ENCODE measurements around the gene SLC17A7.
A peak's percentile ranks its signal among the peaks of the same experiment; 100 is the strongest.

SLC17A7 gene

GRCh38 chr19:49430172-49430677 lies 11.1 kb downstream of the SLC17A7 start:
- no peaks in the 10 kb centered on the region for H3K79me2 ChIP-seq (ENCODE audit: control insufficient read depth, insufficient read depth, low read length, poor library complexity)
- H3K36me3 ChIP-seq (ENCODE audit: control insufficient read depth in 1 of 2, insufficient read depth in 2 of 2, low read length in 2 of 2): no peaks in the 10 kb centered on the region
- H3K9ac ChIP-seq (ENCODE audit: low read length): no peak overlapping the region
- no peak overlapping the region for H3K4me3 ChIP-seq (ENCODE audit: low read depth, low read length)
- H3K23ac ChIP-seq (ENCODE audit: low read length): no peak overlapping the region
- H3K4me1 ChIP-seq (ENCODE audit: control insufficient read depth in 1 of 2, insufficient read depth in 2 of 2, low read length in 2 of 2): peaks cover 0 to 3% of the 10 kb centered on the region in 2 experiments
- no peak overlapping the region for H4K8ac ChIP-seq (ENCODE audit: low read depth, low read length)
- no peak for DNase-seq
- H3K27me3 ChIP-seq (ENCODE audit: insufficient read depth, low read length): peaks cover 42% of the 10 kb centered on the region
- no peaks in the 10 kb centered on the region for H3K79me1 ChIP-seq (ENCODE audit: low read length)
- H3K14ac ChIP-seq (ENCODE audit: low read length): no peak overlapping the region
- H3K9me3 ChIP-seq (ENCODE audit: insufficient read depth, low read depth, low read length): peaks cover 17% of the 10 kb centered on the region
- no peak overlapping the region for H3K27ac ChIP-seq (ENCODE audit: low read depth, low read length)
- no peak overlapping the region for H2BK12ac ChIP-seq (ENCODE audit: low read length)
- H2BK120ac ChIP-seq (ENCODE audit: insufficient read depth, low read length, poor library complexity): no peak overlapping the region
- H3K4me2 ChIP-seq (ENCODE audit: low read length): no peak overlapping the region
- H2AFZ ChIP-seq (ENCODE audit: insufficient read depth, low read length, poor library complexity): no peak overlapping the region
- no peak overlapping the region for H3K4ac ChIP-seq (ENCODE audit: low read depth, low read length)
- H4K91ac ChIP-seq (ENCODE audit: low read depth, low read length): no peak overlapping the region
- H3K18ac ChIP-seq (ENCODE audit: low read length): no peak overlapping the region
- no peak overlapping the region for H2BK5ac ChIP-seq (ENCODE audit: low read depth, low read length, poor library complexity)
- WGBS (ENCODE audit: extremely low coverage, insufficient coverage, insufficient read length): no CpG with 5 or more reads among the region's 9 CpGs
- no peak overlapping the region for H4K12ac ChIP-seq (ENCODE audit: low read depth, low read length)
- H2AK5ac ChIP-seq (ENCODE audit: low read length): no peak overlapping the region

DNA sequence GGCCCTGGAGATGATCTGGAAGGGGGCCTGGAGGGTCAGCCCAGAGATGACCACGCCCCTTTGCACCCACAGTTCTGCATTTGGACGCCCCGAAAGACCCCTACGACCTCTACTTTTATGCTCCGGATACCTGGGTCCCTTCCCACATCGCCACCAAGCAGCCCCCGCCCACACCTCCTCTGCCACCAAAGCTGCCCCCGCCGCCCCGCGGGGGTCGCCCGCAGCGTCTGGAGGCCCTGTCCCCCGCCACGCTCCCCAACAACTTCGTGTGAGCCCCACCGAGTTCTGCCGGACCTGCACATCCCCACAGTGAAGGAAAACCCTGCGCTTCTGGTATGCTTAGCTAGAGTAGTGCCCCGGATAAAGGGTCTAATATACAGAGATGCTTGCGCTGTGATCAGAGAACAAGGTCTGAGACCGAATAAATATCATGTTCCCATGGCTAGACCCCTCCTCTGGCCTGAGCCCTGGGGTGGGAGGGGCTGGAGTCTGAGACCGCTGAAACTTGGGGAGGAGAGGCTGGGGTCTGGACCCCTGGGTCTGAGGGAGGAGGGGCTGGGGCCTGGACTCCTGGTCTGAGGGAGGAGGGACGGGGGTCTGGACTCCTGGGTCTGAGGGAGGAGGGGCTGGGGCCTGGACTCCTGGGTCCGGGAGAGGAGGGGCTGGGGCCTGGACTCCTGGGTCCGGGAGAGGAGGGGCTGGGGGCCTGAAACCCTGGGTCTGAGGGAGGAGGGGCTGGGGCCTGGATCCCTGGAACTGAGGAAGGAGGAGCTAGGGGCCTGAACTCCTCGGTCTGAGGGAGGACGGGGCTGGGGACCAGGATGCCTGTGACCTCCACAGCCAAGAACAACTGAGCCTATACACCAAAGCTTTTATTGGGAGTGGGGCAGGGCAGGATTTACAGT lies 12.5 kb downstream of the SLC17A7 start:
- H3K27me3 ChIP-seq (ENCODE audit: insufficient read depth, low read length): peaks cover 52% of the 10 kb centered on the region
- no peak overlapping the region for H4K91ac ChIP-seq (ENCODE audit: low read depth, low read length)
- H3K79me1 ChIP-seq (ENCODE audit: low read length): no peaks in the 10 kb centered on the region
- no peak overlapping the region for H4K8ac ChIP-seq (ENCODE audit: low read depth, low read length)
- peak overlapping the region; percentile 66 for H3K4me2 ChIP-seq (ENCODE audit: low read length)
- H4K12ac ChIP-seq (ENCODE audit: low read depth, low read length): no peak overlapping the region
- peaks cover 14% of the 10 kb centered on the region for H3K9me3 ChIP-seq (ENCODE audit: insufficient read depth, low read depth, low read length)
- H2AK5ac ChIP-seq (ENCODE audit: low read length): no peak overlapping the region
- no peak overlapping the region for H3K9ac ChIP-seq (ENCODE audit: low read length)
- no peak overlapping the region for H3K27ac ChIP-seq (ENCODE audit: low read depth, low read length)
- no peak overlapping the region for H2BK5ac ChIP-seq (ENCODE audit: low read depth, low read length, poor library complexity)
- no peak overlapping the region for H3K4me3 ChIP-seq (ENCODE audit: low read depth, low read length)
- H3K4ac ChIP-seq (ENCODE audit: low read depth, low read length): no peak overlapping the region
- no peak overlapping the region for H2AFZ ChIP-seq (ENCODE audit: insufficient read depth, low read length, poor library complexity)
- no peak overlapping the region for H3K14ac ChIP-seq (ENCODE audit: low read length)
- no peaks in the 10 kb centered on the region for H3K36me3 ChIP-seq (ENCODE audit: control insufficient read depth in 1 of 2, insufficient read depth in 2 of 2, low read length in 2 of 2)
- no peak overlapping the region for H2BK120ac ChIP-seq (ENCODE audit: insufficient read depth, low read length, poor library complexity)
- DNase-seq: no peak
- peaks cover 0 to 3% of the 10 kb centered on the region in 2 experiments for H3K4me1 ChIP-seq (ENCODE audit: control insufficient read depth in 1 of 2, insufficient read depth in 2 of 2, low read length in 2 of 2)
- no peaks in the 10 kb centered on the region for H3K79me2 ChIP-seq (ENCODE audit: control insufficient read depth, insufficient read depth, low read length, poor library complexity)
- WGBS (ENCODE audit: extremely low coverage, insufficient coverage, insufficient read length): no CpG with 5 or more reads among the region's 29 CpGs
- no peak overlapping the region for H3K23ac ChIP-seq (ENCODE audit: low read length)
- H3K18ac ChIP-seq (ENCODE audit: low read length): no peak overlapping the region
- H2BK12ac ChIP-seq (ENCODE audit: low read length): no peak overlapping the region

DNA sequence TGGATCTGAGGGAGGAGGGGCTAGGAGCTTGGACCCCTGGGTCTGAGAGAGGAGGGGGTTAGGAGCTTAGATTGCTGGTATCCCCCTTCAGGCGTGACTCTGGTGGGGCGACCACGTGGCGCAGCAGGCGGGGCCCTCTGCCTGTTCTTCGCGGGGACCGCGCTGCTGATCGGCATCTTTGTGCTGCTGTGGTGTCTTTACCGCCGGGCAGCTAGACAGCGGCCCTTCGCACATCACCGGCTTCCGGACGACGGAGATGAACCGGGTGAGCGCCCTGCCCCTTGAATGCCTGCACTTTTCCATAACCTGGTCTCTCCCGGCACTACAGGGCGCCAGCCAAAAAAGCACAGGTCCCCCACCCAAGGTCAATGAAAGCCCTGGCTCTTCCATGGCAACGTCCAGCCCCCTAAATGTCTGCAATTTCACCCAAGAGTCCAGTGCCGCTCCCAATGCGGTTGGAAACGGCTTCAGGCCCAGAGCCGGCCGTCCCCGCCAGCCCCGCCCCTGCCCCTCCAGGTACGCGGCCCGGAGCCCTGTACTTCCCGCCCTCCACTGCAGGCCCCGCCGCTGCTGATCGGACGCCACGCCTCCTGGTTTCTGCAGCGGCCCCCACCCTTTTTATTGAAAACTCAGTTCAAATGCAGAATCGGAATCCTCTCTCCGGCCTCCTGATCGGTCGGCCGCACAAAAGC lies 13.3 kb downstream of the SLC17A7 start:
- Histone ChIP-seq H3K23ac (ENCODE audit: low read length) (no peak overlapping the region), H3K4me2 (ENCODE audit: low read length) (peak overlapping the region; percentile 66), H2BK120ac (ENCODE audit: insufficient read depth, low read length, poor library complexity) (no peak overlapping the region), H3K27me3 (ENCODE audit: insufficient read depth, low read length) (peaks cover 60% of the 10 kb centered on the region), H2AK5ac (ENCODE audit: low read length) (no peak overlapping the region), H3K27ac (ENCODE audit: low read depth, low read length) (no peak overlapping the region), H3K79me2 (ENCODE audit: control insufficient read depth, insufficient read depth, low read length, poor library complexity) (no peaks in the 10 kb centered on the region), H3K18ac (ENCODE audit: low read length) (no peak overlapping the region), H4K91ac (ENCODE audit: low read depth, low read length) (no peak overlapping the region), H4K12ac (ENCODE audit: low read depth, low read length) (no peak overlapping the region), H3K9me3 (ENCODE audit: insufficient read depth, low read depth, low read length) (peaks cover 11% of the 10 kb centered on the region), H3K79me1 (ENCODE audit: low read length) (no peaks in the 10 kb centered on the region), H3K9ac (ENCODE audit: low read length) (no peak overlapping the region), H3K36me3 (ENCODE audit: control insufficient read depth in 1 of 2, insufficient read depth in 2 of 2, low read length in 2 of 2) (no peaks in the 10 kb centered on the region), H2BK5ac (ENCODE audit: low read depth, low read length, poor library complexity) (no peak overlapping the region), H2AFZ (ENCODE audit: insufficient read depth, low read length, poor library complexity) (no peak overlapping the region), H4K8ac (ENCODE audit: low read depth, low read length) (no peak overlapping the region), H3K14ac (ENCODE audit: low read length) (no peak overlapping the region), H3K4me3 (ENCODE audit: low read depth, low read length) (no peak overlapping the region), H2BK12ac (ENCODE audit: low read length) (no peak overlapping the region), H3K4ac (ENCODE audit: low read depth, low read length) (no peak overlapping the region), H3K4me1 (ENCODE audit: control insufficient read depth in 1 of 2, insufficient read depth in 2 of 2, low read length in 2 of 2) (peaks cover 0 to 3% of the 10 kb centered on the region in 2 experiments)
- no CpG with 5 or more reads among the region's 45 CpGs for WGBS (ENCODE audit: extremely low coverage, insufficient coverage, insufficient read length)
- DNase-seq: peak in 1 of 2 donors; percentile 21

- Histone ChIP-seq H3K36me3 (ENCODE audit: control insufficient read depth in 1 of 2, insufficient read depth in 2 of 2, low read length in 2 of 2) (no peaks in the 10 kb centered on the region), H3K4me3 (ENCODE audit: low read depth, low read length) (no peak overlapping the region), H4K8ac (ENCODE audit: low read depth, low read length) (no peak overlapping the region), H2AFZ (ENCODE audit: insufficient read depth, low read length, poor library complexity) (no peak overlapping the region), H2AK5ac (ENCODE audit: low read length) (no peak overlapping the region), H3K4me2 (ENCODE audit: low read length) (no peak overlapping the region), H4K91ac (ENCODE audit: low read depth, low read length) (no peak overlapping the region), H3K9ac (ENCODE audit: low read length) (no peak overlapping the region), H3K18ac (ENCODE audit: low read length) (no peak overlapping the region), H3K23ac (ENCODE audit: low read length) (no peak overlapping the region), H2BK12ac (ENCODE audit: low read length) (no peak overlapping the region), H3K14ac (ENCODE audit: low read length) (no peak overlapping the region), H3K27ac (ENCODE audit: low read depth, low read length) (no peak overlapping the region), H2BK5ac (ENCODE audit: low read depth, low read length, poor library complexity) (no peak overlapping the region), H3K9me3 (ENCODE audit: insufficient read depth, low read depth, low read length) (peaks cover 11% of the 10 kb centered on the region), H3K79me1 (ENCODE audit: low read length) (no peaks in the 10 kb centered on the region), H3K27me3 (ENCODE audit: insufficient read depth, low read length) (peaks cover 67% of the 10 kb centered on the region), H3K79me2 (ENCODE audit: control insufficient read depth, insufficient read depth, low read length, poor library complexity) (no peaks in the 10 kb centered on the region), H2BK120ac (ENCODE audit: insufficient read depth, low read length, poor library complexity) (no peak overlapping the region), H3K4me1 (ENCODE audit: control insufficient read depth in 1 of 2, insufficient read depth in 2 of 2, low read length in 2 of 2) (peaks cover 0 to 3% of the 10 kb centered on the region in 2 experiments), H3K4ac (ENCODE audit: low read depth, low read length) (no peak overlapping the region), H4K12ac (ENCODE audit: low read depth, low read length) (no peak overlapping the region)
- no peak for DNase-seq
- no CpG with 5 or more reads among the region's 12 CpGs for WGBS (ENCODE audit: extremely low coverage, insufficient coverage, insufficient read length)
Measured at GRCh38 chr19:49427339-49427738, 14.0 kb downstream of the SLC17A7 start.

Data from trophoblast cell (in vitro differentiated cells and primary cell).